Urinary bladder (tissue), 4 donors: Measurements from ENCODE around the gene CELF6. TPM values are rescaled to one million over a fixed set of nuclear protein-coding genes. Genes with fewer than 3 reads are reported as not detected.

ENCODE experiments used
- DNase-seq: peaks from one replicate; pipeline ENCODE4 v3.0.0-alpha.2; 2015; ENCODE audit errors: extremely low spot score
- H3K27ac ChIP-seq: one replicate; pipeline ENCODE4 v1.5.1; 2013; ENCODE audit warnings: low read depth, mild to moderate bottlenecking, moderate library complexity
- H3K36me3 ChIP-seq: one replicate; pipeline ENCODE4 v1.6.1; 2013; ENCODE audit warnings: mild to moderate bottlenecking, moderate library complexity; ENCODE audit not compliant: insufficient read depth
- H3K4me1 ChIP-seq: one replicate; pipeline ENCODE4 v1.6.1; 2013; ENCODE audit warnings: mild to moderate bottlenecking, moderate library complexity; ENCODE audit not compliant: insufficient read depth
- H3K4me3 ChIP-seq: one replicate; pipeline ENCODE4 v1.5.1; 2013; ENCODE audit warnings: low read depth, low read length
- WGBS: extraction: QIAGEN DNeasy Blood & Tissue Kit; methylation state at CpG from one replicate; pipeline ENCODE4 v1.1.7; 2013; 5-methylcytosine and 5-hydroxymethylcytosine counted together
- polyA plus RNA-seq: library from polyadenylated mRNA; stranded (reverse); fragments of 200-250 nt; gene quantifications from one replicate; pipeline ENCODE4 v1.2.3, GENCODE V29; 2013
- total RNA-seq: library from RNA; depleted of rRNA; stranded (reverse); fragments of >200 nt; gene quantifications from one replicate; pipeline ENCODE4 v1.2.3, GENCODE V29; 2014
- donor health status: healthy with polysubstance abuse.
- donor health status: healthy.

Gene CELF6
- total and polyA plus RNA-seq, 2 donors: 1.5 to 3.0 TPM

- no peak for DNase-seq
- Histone ChIP-seq H3K4me3 (no peak overlapping the region), H3K27ac (no peak overlapping the region), H3K4me1 (no peaks in the 10 kb centered on the region), H3K36me3 (no peaks in the 10 kb centered on the region)
- 98% methylated on average over 1 of the region's 1 CpG for WGBS
These were observed 20.4 kb upstream of the CELF6 start for GRCh38 chr15:72340366-72340765.

GRCh38 chr15:72339777-72340177 is 19.8 kb upstream of the CELF6 start:
- no peak overlapping the region for H3K27ac ChIP-seq
- peak; percentile 23 for DNase-seq
- no peaks in the 10 kb centered on the region for H3K36me3 ChIP-seq
- WGBS: 14% methylated on average over 3 of the region's 3 CpGs
- no peaks in the 10 kb centered on the region for H3K4me1 ChIP-seq
- H3K4me3 ChIP-seq: no peak overlapping the region

- peak overlapping the region; percentile 47 for H3K27ac ChIP-seq
These were observed 18.8 kb upstream of the CELF6 start for GRCh38 chr15:72338617-72339321.

GRCh38 chr15:72338148-72338547 is 18.2 kb upstream of the CELF6 start:
- WGBS: over 99% methylated on average over 2 of the region's 2 CpGs
- H3K4me1 ChIP-seq: no peaks in the 10 kb centered on the region
- no peak for DNase-seq
- no peak overlapping the region for H3K27ac ChIP-seq
- no peak overlapping the region for H3K4me3 ChIP-seq
- no peaks in the 10 kb centered on the region for H3K36me3 ChIP-seq

More at GRCh38 chr15:72338617-72339321, 18.8 kb upstream of the CELF6 start:
- 49% methylated on average over 9 of the region's 9 CpGs for WGBS
- no peaks in the 10 kb centered on the region for H3K4me1 ChIP-seq
- H3K36me3 ChIP-seq: no peaks in the 10 kb centered on the region
- DNase-seq: no peak
- H3K4me3 ChIP-seq: no peak overlapping the region

- no peak for DNase-seq
- 89% methylated on average over 2 of the region's 2 CpGs for WGBS
These were observed 14.9 kb upstream of the CELF6 start for GRCh38 chr15:72334842-72335241.

GRCh38 chr15:72331021-72331420 is 11.1 kb upstream of the CELF6 start:
- no peak overlapping the region for H3K4me3 ChIP-seq
- H3K27ac ChIP-seq: no peak overlapping the region
- peaks cover 2% of the 10 kb centered on the region for H3K36me3 ChIP-seq
- no peaks in the 10 kb centered on the region for H3K4me1 ChIP-seq
- no peak for DNase-seq
- WGBS: 83% methylated on average over 3 of the region's 3 CpGs

More at GRCh38 chr15:72334842-72335241, 14.9 kb upstream of the CELF6 start:
- H3K27ac ChIP-seq: no peak overlapping the region
- H3K4me1 ChIP-seq: no peaks in the 10 kb centered on the region
- no peaks in the 10 kb centered on the region for H3K36me3 ChIP-seq
- H3K4me3 ChIP-seq: no peak overlapping the region

GRCh38 chr15:72323752-72324151 is 3.8 kb upstream of the CELF6 start:
- Histone ChIP-seq H3K4me1 (no peaks in the 10 kb centered on the region), H3K27ac (no peak overlapping the region), H3K36me3 (no peaks in the 10 kb centered on the region), H3K4me3 (no peak overlapping the region)
- WGBS: 98% methylated on average over 1 of the region's 1 CpG
- DNase-seq: no peak

- Histone ChIP-seq H3K27ac (no peak overlapping the region), H3K4me3 (peak overlapping the region; percentile 43), H3K36me3 (no peaks in the 10 kb centered on the region), H3K4me1 (no peaks in the 10 kb centered on the region)
- DNase-seq: no peak
- WGBS: 4% methylated on average over 48 of the region's 48 CpGs
These were observed 485 bp downstream of the CELF6 start for GRCh38 chr15:72319360-72319984.

GRCh38 chr15:72318408-72318942 is 1.5 kb downstream of the CELF6 start:
- WGBS: 44% methylated on average over 2 of the region's 2 CpGs
- H3K4me3 ChIP-seq: no peak overlapping the region
- no peak for DNase-seq
- H3K27ac ChIP-seq: no peak overlapping the region
- H3K4me1 ChIP-seq: no peaks in the 10 kb centered on the region
- no peaks in the 10 kb centered on the region for H3K36me3 ChIP-seq

- no peak for DNase-seq
These were observed 4.1 kb downstream of the CELF6 start for GRCh38 chr15:72315706-72316370.

GRCh38 chr15:72313881-72314280 is 6.1 kb downstream of the CELF6 start:
- WGBS: 88% methylated on average over 2 of the region's 2 CpGs
- no peaks in the 10 kb centered on the region for H3K4me1 ChIP-seq

More at GRCh38 chr15:72315706-72316370, 4.1 kb downstream of the CELF6 start:
- Histone ChIP-seq H3K27ac (no peak overlapping the region), H3K4me1 (no peaks in the 10 kb centered on the region), H3K36me3 (no peaks in the 10 kb centered on the region), H3K4me3 (no peak overlapping the region)
- WGBS: 68% methylated on average over 6 of the region's 6 CpGs

GRCh38 chr15:72313448-72313840 is 6.5 kb downstream of the CELF6 start:
- no peak for DNase-seq
- no peak overlapping the region for H3K27ac ChIP-seq

More at GRCh38 chr15:72313881-72314280, 6.1 kb downstream of the CELF6 start:
- Histone ChIP-seq H3K27ac (no peak overlapping the region), H3K36me3 (no peaks in the 10 kb centered on the region), H3K4me3 (no peak overlapping the region)
- DNase-seq: no peak

GRCh38 chr15:72312605-72313447 is 7.1 kb downstream of the CELF6 start:
- Histone ChIP-seq H3K36me3 (no peaks in the 10 kb centered on the region), H3K27ac (no peak overlapping the region), H3K4me3 (no peak overlapping the region), H3K4me1 (no peaks in the 10 kb centered on the region)
- DNase-seq: no peak
- 52% methylated on average over 2 of the region's 2 CpGs for WGBS

More at GRCh38 chr15:72313448-72313840, 6.5 kb downstream of the CELF6 start:
- Histone ChIP-seq H3K4me1 (no peaks in the 10 kb centered on the region), H3K4me3 (no peak overlapping the region), H3K36me3 (no peaks in the 10 kb centered on the region)
- 81% methylated on average over 2 of the region's 2 CpGs for WGBS
